Tibial nerve (tissue), 4 donors: Measurements from ENCODE around the gene CD164L2. TPM values are rescaled to one million over a fixed set of nuclear protein-coding genes. Genes with fewer than 3 reads are reported as not detected.

ENCODE experiments used
- DNase-seq, 2 donors: peaks; one replicate each; pipeline ENCODE4 v3.0.0-alpha.2; 2019; ENCODE audit warnings: low spot score in 2 of 2
- H3K27ac ChIP-seq, 4 donors: fragments of 200-600 bp; sonication (generic) in 3 of 4; one replicate each; pipeline ENCODE4 v1.5.1; 2017 to 2019; ENCODE audit warnings: mild to moderate bottlenecking in 1 of 4
- H3K27me3 ChIP-seq, 2 donors: fragments of 200-600 bp; sonication (generic) in 1 of 2; one replicate each; pipeline versions ENCODE4 v1.5.1 to v1.6.0; 2017 to 2019
- H3K36me3 ChIP-seq, 3 donors: fragments of 200-600 bp; sonication (generic); one replicate each; pipeline ENCODE4 v1.5.1; 2018 to 2019
- H3K4me1 ChIP-seq, 4 donors: fragments of 200-600 bp; sonication (generic) in 3 of 4; one replicate each; pipeline ENCODE4 v1.5.1; 2017 to 2019
- H3K4me3 ChIP-seq, 4 donors: fragments of 200-600 bp; sonication (generic) in 3 of 4; one replicate each; pipeline ENCODE4 v1.5.1; 2017 to 2019; ENCODE audit warnings: mild to moderate bottlenecking in 1 of 4, moderate library complexity in 1 of 4
- H3K9me3 ChIP-seq, 4 donors: fragments of 200-600 bp; sonication (generic) in 3 of 4; one replicate each; pipeline ENCODE4 v1.5.1; 2017 to 2019
- CTCF ChIP-seq, 5 experiments: fragments of 200-600 bp in 3 of 5; fragments of 450-650 bp in 2 of 5; sonication (generic) in 3 of 5; IDR thresholded peaks; one replicate each; pipeline ENCODE4 v1.5.1; 2016 to 2019; ENCODE audit warnings: antibody characterized with exemption in 5 of 5, mild to moderate bottlenecking in 3 of 5, moderate library complexity in 2 of 5
- EP300 ChIP-seq, 2 donors: sonication (generic); formaldehyde crosslinking; IDR thresholded peaks; one replicate each; pipeline ENCODE4 v1.6.1; 2017; ENCODE audit warnings: antibody characterized with exemption in 2 of 2, mild to moderate bottlenecking in 1 of 2
- POLR2A ChIP-seq, 2 donors: fragments of 450-650 bp; IDR thresholded peaks; one replicate each; pipeline ENCODE4 v1.6.1; 2017; ENCODE audit warnings: antibody characterized with exemption in 2 of 2, mild to moderate bottlenecking in 2 of 2, moderate library complexity in 2 of 2
- WGBS, 2 donors: methylation state at CpG; one replicate each; pipeline ENCODE4 v1.1.5; 2018; 5-methylcytosine and 5-hydroxymethylcytosine counted together
- total RNA-seq, 4 donors: library from RNA; depleted of rRNA; stranded (reverse); fragments of >200 nt; gene quantifications; one replicate each; pipeline ENCODE4 v1.1.0, GENCODE V29; 2016

CD164L2 gene
- total RNA-seq, 4 donors from 2014 or later = not detected

GRCh38 chr1:27393641-27394281 lies 10.6 kb upstream of the CD164L2 start:
- Histone ChIP-seq H3K36me3 (no peaks in the 10 kb centered on the region), H3K27ac (no peak overlapping the region), H3K27me3 (no peaks in the 10 kb centered on the region), H3K4me3 (no peak overlapping the region), H3K9me3 (no peaks in the 10 kb centered on the region), H3K4me1 (peaks cover 0 to 39% (median 16%) of the 10 kb centered on the region in 4 donors)
- WGBS, 2 donors = 96 to 99% methylated on average over 10 to 11 of the region's 18 CpGs
- DNase-seq = no peak
- no peak for TF ChIP-seq POLR2A (IDR thresholded peaks at IDR 0.05)
- no peak for TF ChIP-seq EP300 (IDR thresholded peaks at IDR 0.05)
- no peak for TF ChIP-seq CTCF (IDR thresholded peaks at IDR 0.05)

- no peak for DNase-seq
- H3K4me3 ChIP-seq = peak overlapping the region; percentile 26 to 56 (median 37)
- peaks cover 0 to 36% (median 16%) of the 10 kb centered on the region in 4 donors for H3K4me1 ChIP-seq
- 40 to 43% methylated on average over 22 to 26 of the region's 30 CpGs for WGBS, 2 donors
- no peaks in the 10 kb centered on the region for H3K36me3 ChIP-seq
- no peaks in the 10 kb centered on the region for H3K27me3 ChIP-seq
- no peaks in the 10 kb centered on the region for H3K9me3 ChIP-seq
- TF ChIP-seq CTCF (IDR thresholded peaks at IDR 0.05) (no peak), EP300 (IDR thresholded peaks at IDR 0.05) (no peak), POLR2A (IDR thresholded peaks at IDR 0.05) (no peak)
- peak overlapping the region in 2 of 4 donors; percentile 46 to 63 for H3K27ac ChIP-seq
These were observed 9.9 kb upstream of the CD164L2 start for GRCh38 chr1:27392778-27393635.

GRCh38 chr1:27392096-27392777 lies 9.1 kb upstream of the CD164L2 start, which contains the start of gene GPR3:
Gene GPR3 (plus strand): TSS chr1:27392622. CDS start chr1:27393799, 1,177 bp downstream.
- peak; percentile 82 to 86 for DNase-seq
- peak within 1 kb of the TSS; percentile 26 to 56 (median 37) for H3K4me3 ChIP-seq

GRCh38 chr1:27391511-27392095 lies 8.5 kb upstream of the CD164L2 start:
- no peak for TF ChIP-seq EP300 (IDR thresholded peaks at IDR 0.05)
- no peak for TF ChIP-seq CTCF (IDR thresholded peaks at IDR 0.05)
- TF ChIP-seq POLR2A (IDR thresholded peaks at IDR 0.05) = no peak
- no peaks in the 10 kb centered on the region for H3K27me3 ChIP-seq
- H3K4me3 ChIP-seq = peak overlapping the region; percentile 26 to 56 (median 37)
- H3K9me3 ChIP-seq = no peaks in the 10 kb centered on the region
- 5 to 8% methylated on average over 13 of the region's 13 CpGs for WGBS, 2 donors
- peaks cover 0 to 31% (median 16%) of the 10 kb centered on the region in 4 donors for H3K4me1 ChIP-seq
- H3K27ac ChIP-seq = peak overlapping the region in 1 of 4 donors; percentile 63
- H3K36me3 ChIP-seq = no peaks in the 10 kb centered on the region
- DNase-seq = peak in 1 of 2 donors; percentile 33

More at GRCh38 chr1:27392096-27392777, 9.1 kb upstream of the CD164L2 start, which contains the start of gene GPR3:
- TF ChIP-seq POLR2A (IDR thresholded peaks at IDR 0.05) = peak in 1 of 2 donors; percentile 13
- peak; percentile 40 to 76 (median 48) for TF ChIP-seq CTCF (IDR thresholded peaks at IDR 0.05)
- TF ChIP-seq EP300 (IDR thresholded peaks at IDR 0.05) = peak in 1 of 2 donors; percentile 16
- WGBS, 2 donors = 3 to 5% methylated on average over 19 to 40 of the region's 69 CpGs
- peaks cover 0 to 36% (median 16%) of the 10 kb centered on the region in 4 donors for H3K4me1 ChIP-seq
- no peaks in the 10 kb centered on the region for H3K36me3 ChIP-seq
- H3K27me3 ChIP-seq = no peaks in the 10 kb centered on the region
- H3K9me3 ChIP-seq = no peaks in the 10 kb centered on the region
- peak within 1 kb of the TSS in 2 of 4 donors; percentile 46 to 63 for H3K27ac ChIP-seq
